HT1080 (cell line): ENCODE results near the gene PAM16. TPM values are rescaled to one million over a fixed set of nuclear protein-coding genes. Genes with fewer than 3 reads are reported as not detected.

Experiments
- DNase-seq: peaks from one replicate; pipeline ENCODE4 v3.0.0-alpha.2; 2015; ENCODE audit warnings: low read depth
- total RNA-seq: library from RNA; depleted of rRNA; stranded (reverse); fragments of >200 nt; shearing (Covaris generic); gene quantifications from 2 replicates; pipeline ENCODE4 v1.2.3, GENCODE V29; 2014

The PAM16 gene
- total RNA-seq, 1 experiment from 2014 or later: 77.8 TPM

DNA sequence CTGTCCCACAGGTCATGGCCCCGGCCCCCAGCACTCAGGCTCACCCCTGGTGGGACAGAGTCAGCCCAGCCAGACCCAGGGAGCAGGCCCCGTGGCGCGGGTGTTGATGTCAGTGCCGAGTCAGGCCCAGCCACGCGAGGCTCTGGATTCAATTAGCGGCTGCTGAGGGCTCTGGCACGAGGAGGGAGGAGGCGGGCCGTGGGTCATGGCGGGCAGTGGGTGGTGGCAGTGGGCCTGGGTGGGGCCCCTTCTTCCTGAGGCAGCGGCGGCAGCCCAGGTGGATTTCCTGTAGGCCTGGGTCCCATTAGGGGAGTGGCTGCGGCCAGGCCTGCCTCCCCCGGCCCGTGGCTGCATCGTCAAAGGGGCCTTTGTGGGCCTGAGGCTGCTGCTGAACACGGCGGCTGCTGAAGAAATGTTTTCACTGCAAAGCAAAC lies 33.4 kb upstream of the PAM16 start:
- no peak for DNase-seq

DNA sequence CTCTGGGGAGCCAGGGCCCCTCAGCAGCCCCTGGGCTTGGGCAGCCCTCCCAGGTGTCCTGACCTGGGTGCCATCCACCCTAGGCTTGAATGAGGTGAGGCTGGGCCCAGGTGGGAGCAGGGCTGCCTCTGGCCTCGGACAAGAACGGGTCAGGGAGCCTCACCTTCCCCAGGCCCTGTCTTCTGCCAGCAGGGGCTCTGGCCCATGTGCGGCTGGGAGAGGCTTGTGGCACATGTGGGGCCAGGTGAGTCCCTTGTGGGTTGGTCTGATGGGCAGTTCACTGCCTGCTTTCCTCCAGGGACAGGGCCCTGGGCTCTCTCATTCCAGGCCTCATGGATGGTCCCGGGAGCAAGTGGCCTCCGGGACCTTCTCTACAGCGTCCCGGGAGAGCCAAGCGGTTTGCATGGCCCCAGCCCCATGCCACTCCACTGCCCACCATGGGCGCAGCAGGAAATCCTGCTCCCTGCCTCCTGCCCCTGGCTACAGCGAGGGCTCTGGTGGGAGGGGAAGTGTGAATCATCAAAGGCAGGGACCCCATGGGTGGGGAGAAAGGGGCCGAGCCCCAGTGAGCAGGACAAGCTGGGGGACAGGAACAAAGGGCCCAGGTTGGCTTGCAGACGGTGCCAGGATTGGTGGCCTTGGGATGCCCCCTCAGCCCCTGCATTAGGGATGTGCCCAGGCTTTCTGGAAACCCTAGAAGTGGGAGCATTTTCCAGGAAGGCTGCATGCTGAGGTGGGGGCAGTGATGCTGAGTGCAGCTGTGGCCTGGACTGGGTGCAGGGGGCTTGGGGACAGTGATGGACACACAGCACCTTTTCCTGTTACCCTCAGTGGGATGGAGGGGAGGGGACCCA lies 32.7 kb upstream of the PAM16 start:
- DNase-seq: no peak

DNA sequence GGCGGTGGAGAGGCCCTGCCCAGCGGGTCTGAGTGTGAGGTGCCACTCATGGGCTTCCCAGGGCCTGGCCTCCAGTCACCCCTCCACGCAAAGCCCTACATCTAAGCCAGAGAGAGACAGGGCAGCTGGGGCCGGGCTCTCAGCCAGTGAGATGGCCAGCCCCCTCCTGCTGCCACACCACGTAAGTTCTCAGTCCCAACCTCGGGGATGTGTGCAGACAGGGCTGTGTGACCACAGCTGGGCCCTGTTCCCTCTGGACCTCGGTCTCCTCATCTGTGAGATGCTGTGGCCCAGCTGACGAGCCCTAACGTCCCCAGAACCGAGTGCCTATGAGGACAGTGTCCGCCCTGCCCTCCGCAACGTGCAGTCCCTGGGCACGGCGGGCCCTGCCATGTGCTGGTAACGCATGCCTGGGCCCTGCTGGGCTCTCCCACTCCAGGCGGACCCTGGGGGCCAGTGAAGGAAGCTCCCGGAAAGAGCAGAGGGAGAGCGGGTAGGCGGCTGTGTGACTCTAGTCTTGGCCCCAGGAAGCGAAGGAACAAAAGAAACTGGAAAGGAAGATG lies 31.8 kb upstream of the PAM16 start:
- DNase-seq: no peak

DNA sequence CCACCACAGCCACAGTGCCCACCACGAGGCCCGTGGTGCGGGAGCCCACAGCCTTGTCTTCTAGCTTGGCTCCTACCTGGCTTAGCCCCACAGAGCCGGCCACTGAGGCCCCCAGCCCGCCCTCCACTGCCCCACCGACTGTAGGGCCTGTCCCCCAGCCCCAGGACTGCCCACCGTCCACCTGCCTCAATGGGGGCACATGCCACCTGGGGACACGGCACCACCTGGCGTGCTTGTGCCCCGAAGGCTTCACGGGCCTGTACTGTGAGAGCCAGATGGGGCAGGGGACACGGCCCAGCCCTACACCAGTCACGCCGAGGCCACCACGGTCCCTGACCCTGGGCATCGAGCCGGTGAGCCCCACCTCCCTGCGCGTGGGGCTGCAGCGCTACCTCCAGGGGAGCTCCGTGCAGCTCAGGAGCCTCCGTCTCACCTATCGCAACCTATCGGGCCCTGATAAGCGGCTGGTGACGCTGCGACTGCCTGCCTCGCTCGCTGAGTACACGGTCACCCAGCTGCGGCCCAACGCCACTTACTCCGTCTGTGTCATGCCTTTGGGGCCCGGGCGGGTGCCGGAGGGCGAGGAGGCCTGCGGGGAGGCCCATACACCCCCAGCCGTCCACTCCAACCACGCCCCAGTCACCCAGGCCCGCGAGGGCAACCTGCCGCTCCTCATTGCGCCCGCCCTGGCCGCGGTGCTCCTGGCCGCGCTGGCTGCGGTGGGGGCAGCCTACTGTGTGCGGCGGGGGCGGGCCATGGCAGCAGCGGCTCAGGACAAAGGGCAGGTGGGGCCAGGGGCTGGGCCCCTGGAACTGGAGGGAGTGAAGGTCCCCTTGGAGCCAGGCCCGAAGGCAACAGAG lies 31.0 kb upstream of the PAM16 start:
- no peak for DNase-seq

DNA sequence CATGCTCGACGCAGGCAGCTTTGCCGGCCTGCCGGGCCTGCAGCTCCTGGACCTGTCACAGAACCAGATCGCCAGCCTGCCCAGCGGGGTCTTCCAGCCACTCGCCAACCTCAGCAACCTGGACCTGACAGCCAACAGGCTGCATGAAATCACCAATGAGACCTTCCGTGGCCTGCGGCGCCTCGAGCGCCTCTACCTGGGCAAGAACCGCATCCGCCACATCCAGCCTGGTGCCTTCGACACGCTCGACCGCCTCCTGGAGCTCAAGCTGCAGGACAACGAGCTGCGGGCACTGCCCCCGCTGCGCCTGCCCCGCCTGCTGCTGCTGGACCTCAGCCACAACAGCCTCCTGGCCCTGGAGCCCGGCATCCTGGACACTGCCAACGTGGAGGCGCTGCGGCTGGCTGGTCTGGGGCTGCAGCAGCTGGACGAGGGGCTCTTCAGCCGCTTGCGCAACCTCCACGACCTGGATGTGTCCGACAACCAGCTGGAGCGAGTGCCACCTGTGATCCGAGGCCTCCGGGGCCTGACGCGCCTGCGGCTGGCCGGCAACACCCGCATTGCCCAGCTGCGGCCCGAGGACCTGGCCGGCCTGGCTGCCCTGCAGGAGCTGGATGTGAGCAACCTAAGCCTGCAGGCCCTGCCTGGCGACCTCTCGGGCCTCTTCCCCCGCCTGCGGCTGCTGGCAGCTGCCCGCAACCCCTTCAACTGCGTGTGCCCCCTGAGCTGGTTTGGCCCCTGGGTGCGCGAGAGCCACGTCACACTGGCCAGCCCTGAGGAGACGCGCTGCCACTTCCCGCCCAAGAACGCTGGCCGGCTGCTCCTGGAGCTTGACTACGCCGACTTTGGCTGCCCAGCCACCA lies 30.2 kb upstream of the PAM16 start:
- DNase-seq: no peak

DNA sequence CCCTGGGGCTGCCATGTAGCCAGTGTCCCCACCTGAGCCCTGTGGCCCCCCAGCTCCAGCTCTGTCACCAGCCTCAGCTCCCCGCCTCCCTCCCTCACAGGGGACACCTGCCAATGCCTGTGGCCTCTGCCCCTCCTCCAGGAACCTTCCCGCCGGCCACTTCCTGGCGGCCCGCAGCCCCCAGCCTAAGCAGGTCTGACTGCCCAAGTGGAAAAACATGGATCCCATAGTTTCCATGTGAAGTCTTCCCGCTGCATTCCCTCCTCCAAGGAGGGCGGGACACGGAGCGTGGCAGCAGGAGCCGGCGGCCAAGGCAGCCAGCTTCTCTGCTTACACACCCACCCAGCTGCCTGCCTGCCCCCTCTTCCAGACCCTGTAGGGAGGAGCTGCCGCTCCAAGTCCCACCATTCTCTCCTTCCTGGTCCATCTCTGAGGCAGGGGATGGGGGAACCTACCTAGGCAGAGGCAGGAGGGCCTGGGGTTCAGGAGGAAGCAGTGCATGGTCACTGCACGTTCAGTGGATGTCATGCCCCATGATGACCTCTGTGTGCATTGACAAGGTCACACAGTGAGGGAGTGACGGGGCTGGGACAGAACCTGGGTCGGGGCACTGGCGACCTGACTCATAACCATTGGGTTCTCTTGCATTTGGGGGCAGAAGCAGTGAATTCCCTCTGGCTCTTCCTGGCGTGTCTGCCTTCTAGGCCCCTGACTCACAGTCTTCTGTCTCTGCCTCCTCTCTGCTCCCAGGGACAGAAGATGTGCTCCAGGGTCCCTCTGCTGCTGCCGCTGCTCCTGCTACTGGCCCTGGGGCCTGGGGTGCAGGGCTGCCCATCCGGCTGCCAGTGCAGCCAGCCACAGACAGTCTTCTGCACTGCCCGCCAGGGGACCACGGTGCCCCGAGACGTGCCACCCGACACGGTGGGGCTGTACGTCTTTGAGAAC lies 29.3 kb upstream of the PAM16 start:
- no peak for DNase-seq

DNA sequence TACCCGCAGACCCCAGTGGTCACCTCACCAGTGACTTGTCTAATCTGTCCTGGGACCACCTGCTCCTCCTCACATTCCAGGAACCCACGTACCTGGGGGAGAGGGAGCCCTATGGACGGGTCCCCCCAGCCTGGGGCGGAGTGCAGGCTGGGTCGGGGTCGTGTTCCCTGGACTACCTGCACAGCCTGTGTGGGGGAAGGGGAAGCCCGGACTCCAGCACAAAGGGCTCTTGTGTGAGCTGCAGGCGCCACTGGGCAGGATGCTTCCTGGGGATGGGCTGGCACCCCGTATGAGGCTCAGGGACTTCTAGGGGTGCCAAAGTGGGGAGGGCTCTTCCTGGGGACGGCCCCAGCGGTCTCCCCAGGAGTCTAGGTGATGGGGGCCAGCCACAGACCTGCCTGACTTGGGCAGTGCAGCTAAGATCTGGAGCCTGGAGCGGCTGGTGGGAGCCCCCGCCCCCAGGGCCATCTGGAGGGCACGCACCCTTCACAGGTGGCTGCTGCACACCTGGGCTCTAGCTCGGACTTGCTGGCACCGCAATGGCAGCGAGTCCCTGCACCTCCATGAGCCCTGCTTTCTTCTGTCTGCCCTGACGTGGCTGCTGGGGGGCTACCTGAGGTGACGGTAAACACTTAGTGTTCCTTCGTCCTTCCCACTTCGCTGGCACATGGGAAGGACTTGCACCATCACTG lies 28.0 kb upstream of the PAM16 start:
- no peak for DNase-seq

DNA sequence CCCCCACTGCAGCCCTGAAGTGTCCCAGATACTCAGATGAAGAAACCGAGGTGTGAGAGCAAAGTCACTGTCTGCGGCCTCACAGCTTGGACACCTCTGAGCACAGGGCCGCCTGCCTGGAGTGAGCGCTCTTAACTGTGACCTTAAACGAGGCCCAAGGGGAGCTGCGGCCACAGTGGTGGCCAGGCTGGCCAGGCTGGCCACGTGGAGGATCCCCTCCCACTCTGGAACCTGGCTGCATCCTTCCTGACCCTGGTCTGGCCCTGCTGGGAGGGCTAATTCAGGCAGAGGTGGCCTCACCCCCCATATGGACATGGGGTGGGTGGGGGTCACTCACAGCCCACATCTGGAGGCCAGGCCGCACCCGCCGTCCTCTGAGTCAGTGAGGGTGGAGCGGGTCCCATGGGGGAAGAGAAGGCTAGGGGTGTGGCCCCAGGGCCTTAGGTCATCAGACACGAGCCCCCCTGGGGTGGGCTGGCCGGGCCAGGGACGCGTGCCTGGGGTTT lies 27.1 kb upstream of the PAM16 start:
- no peak for DNase-seq

DNA sequence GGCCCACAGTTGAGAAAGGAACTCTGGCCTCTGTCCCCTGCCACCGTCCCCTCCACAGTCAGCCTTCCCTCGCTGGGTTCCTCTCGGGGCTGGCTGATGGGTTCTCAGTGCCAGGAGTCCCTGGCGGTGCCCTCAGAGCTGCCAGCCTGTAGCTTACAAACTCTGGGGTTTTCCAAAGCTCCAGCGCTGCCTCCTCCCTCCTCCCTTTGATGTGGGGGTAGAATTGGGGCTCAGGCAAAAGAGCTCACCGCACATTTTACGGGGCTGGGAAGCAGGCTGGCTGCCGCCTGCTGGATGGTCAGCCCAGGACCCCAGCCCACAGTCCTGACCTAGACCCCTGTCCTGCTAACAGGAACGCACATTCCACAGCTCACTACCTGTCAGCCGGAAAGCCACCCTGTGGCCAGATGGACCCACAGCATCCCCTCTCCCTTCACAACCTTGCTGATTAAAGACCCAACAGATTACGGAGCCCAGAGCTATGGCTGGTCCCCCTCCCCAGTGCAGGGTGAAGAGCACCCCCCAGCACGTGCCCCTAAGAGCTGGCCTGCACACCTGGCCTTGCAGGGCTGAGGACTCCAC lies 26.5 kb upstream of the PAM16 start:
- DNase-seq: no peak

DNA sequence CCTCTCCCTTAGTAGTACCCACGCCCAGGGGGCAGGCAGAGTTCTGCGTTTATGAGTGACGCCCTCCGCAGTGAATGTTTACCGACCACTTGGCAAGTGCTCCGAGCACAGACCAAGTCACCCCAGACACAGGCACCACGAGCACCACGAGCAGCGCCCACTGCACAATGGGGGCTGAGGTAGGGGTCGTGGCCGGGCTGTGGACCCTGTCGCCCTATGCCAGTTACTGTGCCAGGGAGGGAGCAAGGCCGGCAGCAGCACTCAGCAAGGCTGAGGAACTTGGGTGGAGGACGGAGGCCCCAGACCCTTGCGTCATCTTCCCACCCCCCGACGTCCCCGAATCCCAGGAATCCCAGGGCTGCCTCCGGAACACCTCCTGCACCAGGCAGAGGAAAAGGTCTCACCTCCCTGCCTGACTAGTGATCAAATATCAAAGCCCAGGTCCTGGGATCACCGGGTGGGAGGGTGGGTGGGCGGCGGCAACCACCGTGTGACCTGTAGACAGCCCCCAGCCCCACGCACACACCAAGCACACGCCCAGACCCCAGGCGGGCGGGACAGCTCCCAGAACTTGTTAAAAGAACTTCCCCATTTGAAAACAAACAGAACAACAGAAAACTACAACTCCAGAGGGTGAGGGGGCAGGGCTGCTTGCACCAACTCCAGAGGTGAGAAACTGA lies 25.9 kb upstream of the PAM16 start:
- DNase-seq: no peak

DNA sequence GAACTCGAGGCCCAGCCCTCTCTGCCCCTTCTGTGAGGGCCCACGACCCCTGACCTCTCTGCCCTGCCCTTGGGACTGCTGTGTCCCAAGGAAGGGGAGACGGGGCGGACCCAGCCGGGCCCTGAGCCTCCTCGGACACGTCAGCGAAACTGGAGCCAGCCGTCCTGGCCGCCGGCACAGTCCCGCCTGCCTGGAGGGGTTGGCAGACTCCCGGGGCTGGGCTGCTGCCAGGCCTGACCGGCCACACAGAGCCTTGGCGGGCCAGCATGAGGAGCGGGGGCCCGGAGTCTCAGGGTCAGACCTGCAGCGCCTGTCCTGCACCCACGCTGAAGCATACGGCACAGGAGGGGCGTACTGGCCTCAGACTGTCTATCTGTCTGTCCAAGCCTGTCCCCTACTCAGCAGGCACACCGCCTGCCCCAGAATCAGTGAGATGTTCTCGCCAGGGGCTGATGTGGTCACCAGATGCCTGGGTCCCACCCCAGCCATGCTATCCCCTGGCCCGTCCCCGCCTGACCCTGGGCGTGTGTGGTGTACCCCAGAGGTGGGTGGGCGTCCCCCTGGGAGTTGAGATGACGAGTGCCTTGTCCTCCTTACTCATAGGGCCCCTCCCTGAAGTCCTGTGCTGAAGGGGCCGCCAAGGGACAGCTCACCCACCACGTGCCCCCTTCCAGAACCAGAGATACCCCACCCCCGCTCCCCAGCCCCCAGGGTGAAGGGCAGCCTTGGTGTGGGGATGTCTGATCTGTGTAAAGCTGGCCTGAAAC lies 25.2 kb upstream of the PAM16 start:
- DNase-seq: no peak

DNA sequence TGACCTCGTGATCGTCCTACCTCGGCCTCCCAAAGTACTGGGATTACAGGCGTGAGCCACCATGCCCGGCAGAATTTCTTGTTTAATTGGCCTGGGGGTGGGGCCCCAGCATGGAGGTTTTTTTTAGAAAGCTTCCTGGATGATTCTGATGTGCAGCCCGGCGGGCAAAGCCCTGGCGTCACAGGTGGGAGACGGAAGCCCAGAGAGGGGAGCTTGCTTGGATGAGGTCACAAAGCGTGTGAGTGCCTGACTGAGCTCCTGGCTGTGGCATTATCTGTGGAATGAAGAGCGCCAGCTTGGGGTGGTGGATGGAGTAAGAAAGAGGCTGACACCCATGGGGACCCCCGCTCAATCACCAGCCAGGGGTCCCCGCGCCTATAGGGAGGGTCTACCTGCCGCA lies 24.6 kb upstream of the PAM16 start:
- DNase-seq: no peak

DNA sequence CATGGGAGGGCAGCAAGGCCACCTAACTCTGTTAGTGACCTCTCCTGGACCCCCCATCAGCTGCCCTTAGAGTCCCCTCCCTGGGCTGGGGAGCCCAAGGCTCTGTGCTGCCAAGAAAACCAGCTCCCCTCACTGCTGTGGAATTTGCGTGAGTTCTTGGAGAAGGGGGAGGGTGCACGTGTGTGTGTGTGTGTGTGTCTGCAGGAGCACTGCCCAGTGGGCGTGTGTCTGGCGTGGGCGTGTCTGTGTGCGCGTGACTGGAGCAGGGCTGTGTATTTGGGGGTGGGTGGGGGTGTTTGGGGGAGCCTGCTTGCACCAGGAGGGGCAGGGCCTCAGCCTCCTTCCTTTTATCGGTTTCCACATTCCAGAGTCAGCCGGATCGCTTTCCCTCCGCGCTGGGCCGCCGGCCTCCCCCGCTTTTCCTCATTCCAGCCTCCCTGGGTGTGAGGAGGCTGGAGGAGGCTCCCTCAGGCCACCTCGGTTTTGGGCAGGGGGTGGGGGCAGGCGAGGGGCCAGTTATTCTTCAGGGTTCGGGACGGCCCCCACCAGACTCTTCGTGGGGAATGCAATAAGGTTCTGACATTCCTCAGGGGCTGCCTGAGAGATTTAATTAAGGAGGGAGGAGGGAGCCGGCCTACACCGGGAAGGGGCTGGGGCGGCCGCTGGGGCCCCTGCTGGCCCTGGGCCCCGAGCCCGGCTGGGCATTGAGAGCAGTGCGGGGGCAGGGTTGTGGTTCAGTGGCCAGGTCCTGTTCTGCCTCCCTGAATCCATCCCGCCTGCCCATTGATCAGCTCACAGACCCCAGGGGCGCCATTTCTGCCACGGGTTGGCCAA lies 23.0 kb upstream of the PAM16 start:
- peak; percentile 35 for DNase-seq

DNA sequence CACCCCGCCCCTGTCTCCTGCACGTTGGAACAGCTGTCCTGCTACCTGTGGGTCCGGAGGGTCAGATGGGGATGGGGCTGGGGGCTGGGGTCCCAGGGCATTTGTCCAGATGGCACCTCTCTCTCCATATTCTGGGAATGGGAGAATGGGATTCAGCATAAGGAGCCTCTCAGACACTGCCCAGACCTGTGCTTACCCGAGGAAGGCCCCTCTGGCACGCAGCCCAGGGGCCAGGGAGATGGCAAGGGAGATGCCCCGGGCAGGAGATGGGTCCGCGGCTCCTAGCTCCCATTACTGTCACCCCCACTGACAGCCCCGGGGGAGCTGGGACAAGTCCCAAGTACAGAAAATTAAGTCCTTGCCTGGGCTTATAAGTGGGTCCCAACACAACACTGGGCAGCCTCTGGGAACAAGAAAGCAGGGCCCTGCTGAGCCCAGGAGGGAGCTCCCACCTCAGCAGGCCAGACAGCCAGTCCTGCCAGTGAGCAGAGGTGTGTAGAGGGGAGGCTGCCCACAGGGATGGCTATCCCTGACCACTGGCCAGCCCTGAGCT lies 22.3 kb upstream of the PAM16 start:
- DNase-seq: no peak

DNA sequence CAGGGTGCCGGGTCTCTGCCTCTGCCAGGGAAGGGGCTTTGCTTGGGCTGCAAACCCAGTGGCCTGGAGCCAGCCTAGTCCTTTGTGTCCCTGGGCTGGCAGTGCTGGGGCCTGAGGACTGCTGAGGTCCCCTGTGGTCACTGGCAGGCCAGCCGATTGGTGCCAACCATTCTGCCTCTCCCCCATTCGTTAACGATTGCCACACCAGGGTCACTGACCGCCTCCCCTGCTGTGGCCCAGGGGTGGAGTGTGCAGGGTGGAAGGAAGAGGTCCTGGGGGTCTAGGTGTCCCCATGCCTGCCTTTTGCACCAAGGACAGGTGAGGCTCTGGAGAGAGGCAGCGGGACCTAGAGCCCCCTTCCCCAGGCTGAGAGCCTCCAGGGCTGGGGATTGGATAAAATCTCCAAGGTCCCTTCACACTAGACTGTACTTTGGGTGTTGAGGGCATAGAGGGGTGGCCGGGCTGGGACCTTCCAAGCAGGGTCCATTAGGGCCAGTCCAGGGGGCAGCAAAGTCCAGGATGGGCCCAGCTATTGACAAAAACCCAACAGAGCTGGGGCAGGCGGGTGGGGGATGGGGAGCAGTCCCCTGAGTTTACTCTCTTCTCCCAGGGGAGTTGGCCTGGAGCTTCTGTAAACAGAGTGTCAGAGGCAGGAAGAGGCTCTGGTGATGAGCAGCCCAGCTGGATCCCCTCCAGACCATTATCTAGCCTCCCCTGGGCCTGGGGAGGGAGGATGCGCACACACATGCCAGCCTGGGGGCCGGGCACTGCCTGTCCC lies 21.6 kb upstream of the PAM16 start:
- DNase-seq: peak; percentile 44
